Fibroblast of mammary gland (primary cell): ENCODE data around the gene CACNA1B.
"Not testable (repeated sequence)": the region's sequence is repeated elsewhere in the genome, so short reads cannot be mapped to it uniquely, and the experiment has no call there.

Experiments used
- DNase-seq: peaks from one replicate; pipeline ENCODE4 v3.0.0-alpha.2; 2010; ENCODE audit warnings: low read depth
- H3K4me3 ChIP-seq: 2 replicates; pipeline ENCODE4 v1.5.1; 2011; ENCODE audit warnings: low read depth, mild to moderate bottlenecking, low read length, moderate library complexity; ENCODE audit not compliant: control insufficient read depth
- TF ChIP-seq, protein P1 (sequence below): conservative IDR thresholded peaks from 2 replicates; pipeline ENCODE4 v1.5.1; 2011; ENCODE audit warnings: low read depth, low read length, inconsistent platforms; ENCODE audit not compliant: control insufficient read depth, insufficient read depth

Gene CACNA1B

DNA sequence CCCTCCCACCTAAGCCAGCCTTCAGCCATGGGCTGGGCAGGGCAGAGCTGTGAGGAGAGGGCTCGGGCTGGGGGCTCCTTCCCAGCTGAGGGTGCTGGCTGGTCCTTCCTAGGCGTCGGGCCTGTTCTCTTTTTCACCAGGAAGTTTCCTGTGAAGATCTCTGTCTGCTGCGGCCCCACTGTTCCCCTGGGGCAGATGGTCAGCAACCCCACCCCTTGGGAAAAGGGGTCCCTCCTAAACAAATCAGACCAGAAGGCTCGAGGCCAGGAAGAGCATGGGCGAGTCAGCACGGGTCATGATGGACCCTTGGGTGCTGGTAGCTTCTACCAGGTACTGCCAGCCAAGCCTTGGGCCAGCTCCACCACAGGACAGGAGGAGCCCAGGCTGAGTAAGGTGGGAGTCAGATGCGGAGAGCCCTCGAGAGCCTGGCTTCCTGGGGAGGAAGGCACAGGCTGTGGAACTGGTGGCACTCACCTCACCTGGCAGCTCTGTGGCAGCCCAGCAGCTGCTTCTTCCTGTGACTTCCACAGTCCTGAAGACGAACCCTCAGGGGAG, 3.5 kb downstream of the CACNA1B start:
- TF ChIP-seq, protein P1, sequence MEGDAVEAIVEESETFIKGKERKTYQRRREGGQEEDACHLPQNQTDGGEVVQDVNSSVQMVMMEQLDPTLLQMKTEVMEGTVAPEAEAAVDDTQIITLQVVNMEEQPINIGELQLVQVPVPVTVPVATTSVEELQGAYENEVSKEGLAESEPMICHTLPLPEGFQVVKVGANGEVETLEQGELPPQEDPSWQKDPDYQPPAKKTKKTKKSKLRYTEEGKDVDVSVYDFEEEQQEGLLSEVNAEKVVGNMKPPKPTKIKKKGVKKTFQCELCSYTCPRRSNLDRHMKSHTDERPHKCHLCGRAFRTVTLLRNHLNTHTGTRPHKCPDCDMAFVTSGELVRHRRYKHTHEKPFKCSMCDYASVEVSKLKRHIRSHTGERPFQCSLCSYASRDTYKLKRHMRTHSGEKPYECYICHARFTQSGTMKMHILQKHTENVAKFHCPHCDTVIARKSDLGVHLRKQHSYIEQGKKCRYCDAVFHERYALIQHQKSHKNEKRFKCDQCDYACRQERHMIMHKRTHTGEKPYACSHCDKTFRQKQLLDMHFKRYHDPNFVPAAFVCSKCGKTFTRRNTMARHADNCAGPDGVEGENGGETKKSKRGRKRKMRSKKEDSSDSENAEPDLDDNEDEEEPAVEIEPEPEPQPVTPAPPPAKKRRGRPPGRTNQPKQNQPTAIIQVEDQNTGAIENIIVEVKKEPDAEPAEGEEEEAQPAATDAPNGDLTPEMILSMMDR = no peak
- no peak for DNase-seq
- H3K4me3 ChIP-seq = no peak overlapping the region

DNA sequence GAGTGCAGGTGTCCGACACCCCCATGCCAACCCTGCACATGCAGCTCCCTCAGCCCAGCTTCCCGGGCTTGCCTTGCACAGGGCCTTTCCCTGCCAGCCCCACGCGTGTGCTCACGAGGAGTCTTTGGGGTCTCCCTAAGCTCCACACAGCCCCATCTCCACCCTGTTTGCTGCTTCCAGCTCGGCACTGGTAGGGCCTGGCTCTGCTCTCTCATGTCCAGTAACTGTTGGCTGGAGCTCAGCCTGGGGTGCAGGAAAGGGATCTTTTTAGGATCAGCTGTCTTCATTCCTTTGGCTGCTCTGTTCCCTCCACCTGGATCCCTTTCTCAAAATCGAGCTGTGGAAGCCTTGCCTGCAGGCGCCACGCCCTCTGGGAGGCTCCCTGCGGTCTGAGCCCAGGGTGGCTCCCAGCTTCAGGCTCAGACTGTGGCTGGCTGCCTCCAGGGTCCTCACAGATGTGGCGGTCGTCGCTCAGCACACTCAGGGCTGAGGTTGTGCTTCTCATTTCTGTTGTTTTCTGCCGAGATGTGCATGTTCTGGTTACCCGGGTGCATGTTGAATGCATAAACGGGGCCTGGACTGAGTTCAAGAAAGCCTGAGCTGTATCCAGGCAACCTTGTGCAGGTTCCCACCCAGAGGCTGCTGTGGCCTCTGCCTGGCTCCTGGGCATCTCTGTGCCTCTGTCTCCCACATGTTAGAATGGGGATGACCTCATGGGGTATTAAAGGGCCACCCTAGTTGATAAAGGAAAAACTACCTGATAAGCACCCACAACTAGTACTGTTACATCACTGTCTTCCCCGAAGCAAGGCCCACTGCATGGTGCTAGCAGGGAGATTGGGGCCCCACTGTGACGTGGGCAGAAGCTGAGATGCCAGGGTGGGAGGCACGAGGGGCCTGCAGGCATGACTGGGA, 4.3 kb downstream of the CACNA1B start:
- no peak overlapping the region for H3K4me3 ChIP-seq
- DNase-seq = no peak
- TF ChIP-seq, protein P1 = no peak

DNA sequence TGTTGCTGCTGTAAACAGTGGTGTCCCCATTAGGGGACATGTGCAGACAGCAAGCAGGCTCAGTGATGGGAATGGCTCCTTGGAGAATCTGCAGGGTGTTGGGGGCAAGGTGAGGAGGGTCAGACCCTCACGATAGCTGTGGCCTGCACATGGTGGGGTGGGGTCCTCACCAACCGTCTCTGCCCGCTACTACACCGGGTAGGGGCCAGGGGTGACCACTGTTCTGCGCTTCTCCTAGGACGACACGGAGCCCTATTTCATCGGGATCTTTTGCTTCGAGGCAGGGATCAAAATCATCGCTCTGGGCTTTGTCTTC, 4.9 kb downstream of the CACNA1B start:
- no peak overlapping the region for H3K4me3 ChIP-seq
- TF ChIP-seq, protein P1 = no peak
- DNase-seq = no peak

DNA sequence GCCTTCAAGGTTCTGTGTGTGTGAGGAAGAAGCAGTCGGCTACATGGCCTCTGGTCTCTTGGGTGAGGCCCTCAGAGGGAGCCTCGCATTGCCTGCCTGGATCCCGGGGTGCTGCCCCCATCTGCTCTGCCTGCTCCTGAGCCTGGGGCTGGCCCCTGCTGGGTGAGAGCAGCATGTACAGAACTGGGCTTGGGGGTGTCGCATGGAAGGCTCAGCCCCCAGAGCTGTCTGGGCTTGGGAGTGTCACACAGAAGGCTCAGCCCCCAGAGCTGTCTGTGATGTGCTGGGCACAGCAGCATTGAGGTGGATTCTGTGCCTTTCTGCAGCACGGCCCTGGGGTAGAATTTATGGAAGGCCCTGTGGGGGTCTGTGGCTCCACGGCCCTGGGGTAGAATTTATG, 6.4 kb downstream of the CACNA1B start:
- not testable (repeated sequence) for H3K4me3 ChIP-seq, DNase-seq

DNA sequence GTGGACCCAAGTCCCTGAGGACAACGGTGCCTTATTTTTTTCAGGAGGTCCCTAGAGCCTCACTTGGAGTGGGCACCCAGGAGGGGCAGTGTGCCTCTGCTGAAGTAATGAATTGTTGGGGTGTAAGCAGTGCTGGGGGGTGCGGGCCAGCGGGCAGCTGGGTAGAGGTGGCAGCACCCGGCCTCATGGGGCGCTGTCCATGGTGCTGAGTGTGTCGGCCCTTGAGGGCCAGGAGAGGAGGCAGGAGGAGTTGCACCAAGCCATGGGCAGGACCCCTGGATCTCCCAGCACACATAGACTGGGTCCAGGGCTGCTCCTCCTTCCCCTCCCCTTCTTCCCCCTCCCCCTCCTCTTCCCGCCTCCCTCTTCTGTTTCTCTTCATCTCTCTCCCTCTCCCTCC, 7.0 kb downstream of the CACNA1B start:
- DNase-seq, H3K4me3 ChIP-seq: not testable (repeated sequence)

DNA sequence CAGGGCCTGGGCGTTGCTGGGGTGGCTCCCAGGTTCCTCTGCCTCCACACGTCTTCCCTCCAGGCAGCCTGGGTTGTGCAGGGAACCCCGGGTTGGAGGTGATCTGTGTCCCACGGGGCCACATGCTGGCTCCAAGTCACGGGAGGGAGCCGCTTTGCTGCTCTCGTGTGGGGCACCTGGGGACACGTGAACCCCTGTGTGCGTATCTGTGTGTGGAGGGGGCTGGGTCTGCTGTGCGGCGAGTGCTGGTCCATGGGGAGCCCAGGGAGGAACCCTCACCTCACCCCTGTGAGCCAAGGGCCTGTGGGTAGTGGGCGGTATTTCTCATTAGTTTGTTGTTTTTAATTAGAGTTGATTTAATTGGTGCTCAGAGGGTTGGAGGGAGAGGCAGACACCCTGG, 7.5 kb downstream of the CACNA1B start:
- not testable (repeated sequence) for H3K4me3 ChIP-seq, DNase-seq

DNA sequence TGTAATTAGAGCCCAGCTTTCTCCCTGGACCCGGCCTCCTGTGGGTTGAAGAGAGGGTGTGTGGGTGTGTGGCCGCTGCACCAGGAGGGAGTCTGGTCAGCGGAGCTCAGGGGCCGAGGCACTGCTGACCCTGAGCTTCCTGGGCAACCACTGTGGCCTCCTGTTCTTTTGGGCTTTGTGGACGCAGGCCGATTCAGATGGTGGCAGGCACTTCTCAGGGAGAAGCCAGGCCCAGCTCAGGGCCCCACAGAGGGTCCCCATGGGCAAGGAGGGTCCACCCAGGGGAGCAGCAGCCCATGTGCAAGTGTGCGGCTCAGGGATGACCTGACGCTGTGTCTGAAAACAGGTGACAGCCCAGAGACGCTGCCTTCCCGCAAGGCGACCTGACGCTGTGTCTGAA, 11.0 kb downstream of the CACNA1B start:
- not testable (repeated sequence) for H3K4me3 ChIP-seq, DNase-seq

DNA sequence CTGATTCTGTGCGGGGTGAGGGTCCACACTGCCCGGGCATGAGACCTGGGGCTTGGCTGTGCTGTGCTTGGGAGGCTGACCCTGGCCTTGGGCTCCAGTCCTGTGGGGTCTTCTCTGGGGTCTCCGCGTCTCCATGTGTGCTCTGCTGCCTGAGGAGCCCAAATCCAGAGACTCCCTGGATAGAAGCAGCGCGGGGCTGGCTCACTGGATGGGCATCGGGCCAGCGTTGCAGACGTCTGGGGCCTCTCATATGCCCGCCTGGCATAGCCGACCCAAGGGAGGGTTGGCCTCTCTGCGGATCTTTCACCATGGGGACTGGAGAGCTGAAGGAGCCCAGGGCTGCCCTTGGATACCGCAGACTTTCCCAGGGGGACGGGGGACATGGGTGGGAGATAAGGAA, 12.4 kb downstream of the CACNA1B start:
- DNase-seq, H3K4me3 ChIP-seq: not testable (repeated sequence)

DNA sequence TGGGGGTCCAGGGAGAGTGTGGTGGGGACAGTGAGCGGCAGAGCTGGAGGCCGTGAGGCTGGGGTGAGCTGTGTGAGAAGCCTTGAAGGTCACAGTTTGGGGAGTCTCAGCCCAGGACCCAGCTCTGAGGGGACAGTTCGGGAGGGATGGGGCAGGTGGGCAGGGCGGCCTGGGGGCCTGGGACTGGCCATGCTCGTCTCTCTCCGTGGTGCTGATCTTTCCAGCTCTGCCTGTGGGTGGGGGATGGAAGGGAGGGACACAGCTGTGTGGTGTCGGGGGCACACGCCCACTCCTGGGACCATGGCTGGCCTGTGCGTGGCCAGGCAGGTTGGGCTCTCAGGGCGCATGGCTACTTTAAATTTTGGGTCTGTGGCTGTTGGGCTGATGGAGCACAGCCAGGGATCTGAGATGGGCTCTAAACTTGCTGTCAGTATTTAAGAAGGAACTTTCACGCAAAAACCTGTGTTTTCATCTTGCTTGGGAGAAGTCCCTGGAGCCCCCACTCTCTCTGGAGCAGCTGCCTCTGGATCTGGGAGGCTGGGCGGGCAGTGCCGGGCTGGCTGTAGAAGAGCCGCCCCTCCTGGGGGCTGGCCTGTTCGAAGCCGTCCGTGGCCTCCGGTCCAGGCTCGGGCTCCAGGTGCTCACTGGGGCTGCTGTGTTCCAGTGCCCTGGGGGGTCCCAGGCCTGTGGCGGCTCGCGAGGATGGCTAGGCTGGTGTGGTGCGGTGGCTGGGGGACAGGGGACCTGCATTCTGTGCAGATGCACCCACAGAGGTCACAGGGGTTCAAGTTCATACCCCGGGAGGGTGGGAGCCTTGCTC, 13.4 kb downstream of the CACNA1B start:
- not testable (repeated sequence) for DNase-seq, H3K4me3 ChIP-seq
